IMR-90 (cell line): Measurements from ENCODE around the gene CELF5. TPM values are rescaled to one million over a fixed set of nuclear protein-coding genes. Genes with fewer than 3 reads are reported as not detected.

ENCODE experiments used
- ATAC-seq: fragments of 200-7000 bp; cut with Tn5 transposase; 2 replicates; pipeline ENCODE4 v1.9.1; 2020; ENCODE audit warnings: low read depth, mild to moderate bottlenecking, moderate library complexity
- BruUV-seq: library from RNA; stranded (reverse); fragments of 400-500 nt; replicated peaks from 2 replicates; lab custom pipeline; 2021; lab: Mats Ljungman, UMichigan
- CTCF ChIA-PET: fragments of 300-600 bp; formaldehyde crosslinking; extraction: SDS; loops from one replicate; lab custom pipeline; 2021; ENCODE audit warnings: antibody characterized with exemption; lab: Yijun Ruan, JAX
- POLR2A ChIA-PET: fragments of 300-600 bp; sonication (Branson Sonifier 250); formaldehyde crosslinking; loops from one replicate; lab custom pipeline; 2022; ENCODE audit warnings: antibody characterized with exemption; ENCODE audit not compliant: unreplicated experiment; lab: Charles Lee
- DNase-seq: peaks from one replicate; pipeline ENCODE4 v3.0.0; 2013
- H2AFZ ChIP-seq: replicated peaks from 2 replicates; pipeline ENCODE3; 2013; ENCODE audit warnings: low read length, mild to moderate bottlenecking; ENCODE audit not compliant: poor library complexity
- H2AK5ac ChIP-seq: 2 replicates; pipeline ENCODE4 v1.6.1; 2013; ENCODE audit warnings: low read depth, low read length, inconsistent platforms
- H2AK9ac ChIP-seq: replicated peaks from 2 replicates; pipeline ENCODE3; 2013; ENCODE audit warnings: mild to moderate bottlenecking, low read depth, low read length, moderate library complexity; ENCODE audit not compliant: poor library complexity
- H2BK120ac ChIP-seq: 2 replicates; pipeline ENCODE4 v1.6.1; 2013; ENCODE audit warnings: low read depth, low read length, inconsistent platforms
- H2BK15ac ChIP-seq: 3 replicates; pipeline ENCODE4 v1.6.1; 2013; ENCODE audit warnings: low read depth, low read length, inconsistent platforms
- H2BK20ac ChIP-seq: 2 replicates; pipeline ENCODE4 v1.6.1; 2013; ENCODE audit warnings: low read depth, mild to moderate bottlenecking, inconsistent platforms, low read length, moderate library complexity
- H2BK5ac ChIP-seq: 2 replicates; pipeline ENCODE4 v1.6.1; 2013; ENCODE audit warnings: mild to moderate bottlenecking, low read depth, low read length, inconsistent platforms; ENCODE audit not compliant: poor library complexity, severe bottlenecking
- H3K14ac ChIP-seq: replicated peaks from 2 replicates; pipeline ENCODE4 v1.6.1; 2013; ENCODE audit warnings: low read depth, low read length, inconsistent platforms
- H3K18ac ChIP-seq: 2 replicates; pipeline ENCODE4 v1.6.1; 2013; ENCODE audit warnings: low read depth, low read length, control low read depth
- H3K23ac ChIP-seq: 2 replicates; pipeline ENCODE4 v1.6.1; 2013; ENCODE audit warnings: low read depth, low read length, inconsistent platforms
- H3K27ac ChIP-seq: 2 replicates; pipeline ENCODE4 v1.5.1; 2013; ENCODE audit warnings: mild to moderate bottlenecking, control low read depth, low read length; ENCODE audit not compliant: insufficient read depth
- H3K27me3 ChIP-seq: 2 replicates; pipeline ENCODE4 v1.6.1; 2013; ENCODE audit warnings: low read length; ENCODE audit not compliant: control insufficient read depth, insufficient read depth
- H3K36me3 ChIP-seq: 2 replicates; pipeline ENCODE4 v1.6.1; 2013; ENCODE audit warnings: low read length, mixed read lengths; ENCODE audit not compliant: control insufficient read depth, insufficient read depth
- H3K4ac ChIP-seq: 2 replicates; pipeline ENCODE4 v1.6.1; 2013; ENCODE audit warnings: low read depth, low read length, inconsistent platforms
- H3K4me1 ChIP-seq: 2 replicates; pipeline ENCODE4 v1.6.1; 2013; ENCODE audit warnings: low read length, mixed read lengths; ENCODE audit not compliant: control insufficient read depth, insufficient read depth
- H3K4me2 ChIP-seq: 2 replicates; pipeline ENCODE4 v1.6.1; 2013; ENCODE audit warnings: low read depth, mild to moderate bottlenecking, control low read depth, low read length, moderate library complexity
- H3K4me3 ChIP-seq: 2 replicates; pipeline ENCODE4 v1.5.1; 2013; ENCODE audit warnings: low read depth, mild to moderate bottlenecking, control low read depth, low read length, moderate library complexity; ENCODE audit not compliant: insufficient read depth
- H3K56ac ChIP-seq: 2 replicates; pipeline ENCODE4 v1.6.1; 2013; ENCODE audit warnings: low read length, inconsistent platforms; ENCODE audit not compliant: insufficient read depth; ENCODE audit errors: extremely low read depth
- H3K79me1 ChIP-seq, 2 experiments: 2 replicates each; pipeline ENCODE4 v1.6.1; 2013; ENCODE audit warnings: low read length in 2 of 2, inconsistent platforms in 1 of 2, low read depth in 1 of 2
- H3K9ac ChIP-seq: 2 replicates; pipeline ENCODE4 v1.6.1; 2013; ENCODE audit warnings: low read depth, low read length, control low read depth
- H3K9me1 ChIP-seq: 2 replicates; pipeline ENCODE4 v1.6.1; 2013; ENCODE audit warnings: low read length, inconsistent platforms; ENCODE audit not compliant: insufficient read depth
- H3K9me3 ChIP-seq: 2 replicates; pipeline ENCODE4 v1.6.1; 2013; ENCODE audit warnings: low read length; ENCODE audit not compliant: control insufficient read depth, insufficient read depth
- H4K20me1 ChIP-seq: 2 replicates; pipeline ENCODE4 v1.6.1; 2013; ENCODE audit warnings: low read length, inconsistent platforms; ENCODE audit not compliant: insufficient read depth
- H4K5ac ChIP-seq: 2 replicates; pipeline ENCODE4 v1.6.1; 2013; ENCODE audit warnings: mild to moderate bottlenecking, low read depth, low read length, control low read depth
- H4K8ac ChIP-seq, 2 experiments: 2 replicates each; pipeline ENCODE4 v1.6.1; 2013; ENCODE audit warnings: low read depth in 2 of 2, low read length in 2 of 2, control low read depth in 1 of 2, inconsistent platforms in 1 of 2
- H4K91ac ChIP-seq: 2 replicates; pipeline ENCODE4 v1.6.1; 2013; ENCODE audit warnings: low read depth, low read length, inconsistent platforms; ENCODE audit not compliant: insufficient read depth
- BHLHE40 ChIP-seq: fragments of 150-350 bp; IDR thresholded peaks from 2 replicates; pipeline ENCODE4 v1.6.1; 2016; ENCODE audit warnings: mild to moderate bottlenecking, low read depth, low read length
- CEBPB ChIP-seq: IDR thresholded peaks from 2 replicates; pipeline ENCODE4 v1.6.1; 2012; ENCODE audit warnings: low read depth, low read length, improper control_type of control experiment
- CHD1 ChIP-seq: IDR thresholded peaks from 2 replicates; pipeline ENCODE4 v1.6.1; 2012; ENCODE audit warnings: low read depth, low read length, improper control_type of control experiment
- ELK1 ChIP-seq: fragments of 150-350 bp; IDR thresholded peaks from 2 replicates; pipeline ENCODE4 v1.6.1; 2016; ENCODE audit warnings: low read depth, mild to moderate bottlenecking, low read length, moderate library complexity, borderline replicate concordance
- FOS ChIP-seq: fragments of 150-350 bp; IDR thresholded peaks from 2 replicates; pipeline ENCODE4 v1.6.1; 2016; ENCODE audit warnings: low read depth, low read length
- MAFK ChIP-seq: IDR thresholded peaks from 2 replicates; pipeline ENCODE4 v1.6.1; 2012; ENCODE audit warnings: low read depth, low read length, improper control_type of control experiment
- MAZ ChIP-seq: IDR thresholded peaks from 2 replicates; pipeline ENCODE4 v1.6.1; 2012; ENCODE audit warnings: low read depth, mild to moderate bottlenecking, low read length, improper control_type of control experiment, moderate library complexity, borderline replicate concordance
- MXI1 ChIP-seq: IDR thresholded peaks from 2 replicates; pipeline ENCODE4 v1.6.1; 2012; ENCODE audit warnings: low read depth, mild to moderate bottlenecking, low read length, moderate library complexity, borderline replicate concordance
- NFE2L2 ChIP-seq: fragments of 150-350 bp; IDR thresholded peaks from 2 replicates; pipeline ENCODE4 v1.6.1; 2016; ENCODE audit warnings: low read depth, mild to moderate bottlenecking, low read length
- POLR2A ChIP-seq: IDR thresholded peaks from 2 replicates; pipeline ENCODE4 v1.6.1; 2012; ENCODE audit warnings: mild to moderate bottlenecking, low read depth, low read length
- RAD21 ChIP-seq: IDR thresholded peaks from 2 replicates; pipeline ENCODE4 v1.6.1; 2012; ENCODE audit warnings: low read length, improper control_type of control experiment
- RCOR1 ChIP-seq: IDR thresholded peaks from 2 replicates; pipeline ENCODE4 v1.6.1; 2012; ENCODE audit warnings: mild to moderate bottlenecking, low read length, improper control_type of control experiment; ENCODE audit not compliant: insufficient replicate concordance
- RFX5 ChIP-seq: IDR thresholded peaks from 2 replicates; pipeline ENCODE4 v1.8.0; 2012; ENCODE audit warnings: low read depth, mild to moderate bottlenecking, low read length, moderate library complexity
- SMC3 ChIP-seq: fragments of 150-350 bp; IDR thresholded peaks from 2 replicates; pipeline ENCODE4 v1.6.1; 2016; ENCODE audit warnings: low read depth, mild to moderate bottlenecking, antibody characterized with exemption, low read length, moderate library complexity
- USF2 ChIP-seq: fragments of 150-350 bp; IDR thresholded peaks from 2 replicates; pipeline ENCODE4 v1.6.1; 2017; ENCODE audit warnings: mild to moderate bottlenecking, antibody characterized with exemption, low read length, low read depth
- WGBS, 2 experiments: methylation state at CpG; one replicate each; pipeline versions ENCODE4 v1.1.5 to v1.1.7; 2013; ENCODE audit warnings: missing lambda C conversion rate in 2 of 2; ENCODE audit not compliant: insufficient read length in 1 of 2; ENCODE audit errors: extremely low coverage in 2 of 2; 5-methylcytosine and 5-hydroxymethylcytosine counted together
- dilution Hi-C: fragments of 300-500 bp; cut with HindIII; formaldehyde crosslinking; loops from one replicate; pipeline ENCODE4 v1.14.3; 2018; ENCODE audit warnings: low sequenced_read_pairs; ENCODE audit not compliant: unreplicated experiment
- in situ Hi-C: fragments of 300-500 bp; cut with MboI; formaldehyde crosslinking; loops from 3 replicates; pipeline ENCODE4 v1.14.3; 2019; ENCODE audit warnings: low sequenced_read_pairs, inconsistent platforms, mixed read lengths
- intact Hi-C: fragments of 100-400 bp; cut with micrococcal nuclease; formaldehyde crosslinking; loops from 2 replicates; pipeline ENCODE4 v1.10.0; 2022
- polyA plus RNA-seq, 3 experiments: library from polyadenylated mRNA; depleted of rRNA; stranded (reverse); fragments of >200 nt; gene quantifications; 2 replicates each; pipeline ENCODE4 v1.2.3, GENCODE V29; 2012; ENCODE audit warnings: low replicate concordance in 1 of 3
- total RNA-seq: library from RNA; depleted of rRNA; stranded (reverse); fragments of >200 nt; gene quantifications from 2 replicates; pipeline ENCODE4 v1.2.3, GENCODE V29; 2012
- TF ChIP-seq, protein P1 (sequence below): conservative IDR thresholded peaks from 2 replicates; pipeline ENCODE4 v1.5.1; 2012; ENCODE audit warnings: mild to moderate bottlenecking, low read depth, low read length, improper control_type of control experiment

The CELF5 gene
- total and polyA plus RNA-seq, 2 of the 4 experiments (the other 2 are of a cell fraction): 0.02 TPM; not detected in 1

DNA sequence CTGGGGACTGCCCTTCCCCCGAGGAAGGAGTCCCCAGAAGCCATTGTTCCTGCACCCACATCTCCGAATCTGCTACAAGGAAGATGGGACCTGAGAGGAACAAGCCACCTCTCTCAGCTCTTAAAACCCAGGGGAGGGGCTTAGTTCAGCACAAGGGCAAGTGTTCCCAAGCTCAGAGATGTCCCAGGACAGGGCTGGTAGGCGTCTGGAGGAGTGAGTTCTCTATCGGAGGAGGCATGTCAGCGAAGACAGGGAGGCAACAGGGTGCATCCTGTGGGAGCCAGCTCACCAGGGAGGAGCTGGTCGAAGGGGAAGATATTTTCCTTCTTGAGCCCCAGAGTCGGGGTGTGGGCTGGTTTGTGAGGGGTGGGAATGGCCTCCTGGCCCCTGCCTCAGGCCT is 54.8 kb downstream of the CELF5 start:
- H2AFZ ChIP-seq: no peak overlapping the region
- H2BK20ac ChIP-seq: no peak overlapping the region
- H3K4me1 ChIP-seq: 0 out of 2 replicates have a peak, but pooled peaks cover 2% of the 10 kb centered on the region
- H3K18ac ChIP-seq: no peak overlapping the region
- no peak overlapping the region for H4K91ac ChIP-seq
- H4K5ac ChIP-seq: no peak overlapping the region
- no peak overlapping the region for H2AK5ac ChIP-seq
- no peak overlapping the region for H2AK9ac ChIP-seq
- H3K27ac ChIP-seq: no peak overlapping the region
- in situ Hi-C loops (no loop called here), dilution Hi-C loops (no loop called here), intact Hi-C loops (no loop called here)
- no peaks in the 10 kb centered on the region for H3K36me3 ChIP-seq
- TF ChIP-seq RFX5: no peak
- no peak for TF ChIP-seq CEBPB
- TF ChIP-seq ELK1: no peak
- no peak for TF ChIP-seq MAZ
- TF ChIP-seq RAD21: no peak
- TF ChIP-seq MAFK: no peak
- TF ChIP-seq, protein P1, sequence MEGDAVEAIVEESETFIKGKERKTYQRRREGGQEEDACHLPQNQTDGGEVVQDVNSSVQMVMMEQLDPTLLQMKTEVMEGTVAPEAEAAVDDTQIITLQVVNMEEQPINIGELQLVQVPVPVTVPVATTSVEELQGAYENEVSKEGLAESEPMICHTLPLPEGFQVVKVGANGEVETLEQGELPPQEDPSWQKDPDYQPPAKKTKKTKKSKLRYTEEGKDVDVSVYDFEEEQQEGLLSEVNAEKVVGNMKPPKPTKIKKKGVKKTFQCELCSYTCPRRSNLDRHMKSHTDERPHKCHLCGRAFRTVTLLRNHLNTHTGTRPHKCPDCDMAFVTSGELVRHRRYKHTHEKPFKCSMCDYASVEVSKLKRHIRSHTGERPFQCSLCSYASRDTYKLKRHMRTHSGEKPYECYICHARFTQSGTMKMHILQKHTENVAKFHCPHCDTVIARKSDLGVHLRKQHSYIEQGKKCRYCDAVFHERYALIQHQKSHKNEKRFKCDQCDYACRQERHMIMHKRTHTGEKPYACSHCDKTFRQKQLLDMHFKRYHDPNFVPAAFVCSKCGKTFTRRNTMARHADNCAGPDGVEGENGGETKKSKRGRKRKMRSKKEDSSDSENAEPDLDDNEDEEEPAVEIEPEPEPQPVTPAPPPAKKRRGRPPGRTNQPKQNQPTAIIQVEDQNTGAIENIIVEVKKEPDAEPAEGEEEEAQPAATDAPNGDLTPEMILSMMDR: no peak
- TF ChIP-seq CHD1: no peak
- TF ChIP-seq SMC3: no peak
- TF ChIP-seq NFE2L2: no peak
- TF ChIP-seq MXI1: no peak
- no peak for TF ChIP-seq FOS
- no peak for TF ChIP-seq POLR2A
- no peak for TF ChIP-seq BHLHE40
- TF ChIP-seq USF2: no peak
- TF ChIP-seq RCOR1: no peak
- 100% methylated on average over 1 of the region's 7 CpGs; no CpG with 5 or more reads in 1 of the 2 experiments for WGBS, 2 experiments
- H4K8ac ChIP-seq: no peak overlapping the region
- no TSS peak for BruUV-seq
- no peak overlapping the region for H2BK15ac ChIP-seq
- no peak overlapping the region for H3K4ac ChIP-seq
- no peak overlapping the region for H3K14ac ChIP-seq
- H3K4me2 ChIP-seq: no peak overlapping the region
- H3K56ac ChIP-seq: no peak overlapping the region
- ChIA-PET CTCF (interaction anchor here (0.6 kb wide), 1 partner anchor 37 kb away, joined by 3 read pairs; no protein-coding TSS in a partner anchor), POLR2A (no interaction called here)
- DNase-seq (no peak), ATAC-seq (no peak)
- H2BK5ac ChIP-seq: no peak overlapping the region
- H2BK120ac ChIP-seq: no peak overlapping the region
- H3K79me1 ChIP-seq: no peaks in the 10 kb centered on the region
- peaks cover 38% of the 10 kb centered on the region for H3K27me3 ChIP-seq
- H3K4me3 ChIP-seq: no peak overlapping the region
- H3K9ac ChIP-seq: no peak overlapping the region
- 0 out of 2 replicates have a peak, but pooled peaks cover 1% of the 10 kb centered on the region for H3K9me1 ChIP-seq
- H3K23ac ChIP-seq: no peak overlapping the region
- no peaks in the 10 kb centered on the region; the same call in 1 of the 2 replicates for H4K20me1 ChIP-seq
- H3K9me3 ChIP-seq: no peaks in the 10 kb centered on the region
